HepG2 (cell line): ENCODE data around the gene CHMP1A. TPM values are rescaled to one million over a fixed set of nuclear protein-coding genes. Genes with fewer than 3 reads are reported as not detected.

Experiments
- ATAC-seq: fragments of 200-7000 bp; cut with Tn5 transposase; 3 replicates; pipeline ENCODE4 v1.9.1; 2020; ENCODE audit warnings: mild to moderate bottlenecking, moderate library complexity
- BruUV-seq: library from RNA; stranded (reverse); fragments of 400-500 nt; replicated peaks from 2 replicates; lab custom pipeline; 2021; lab: Mats Ljungman, UMichigan
- CTCF ChIA-PET: fragments of 300-600 bp; formaldehyde crosslinking; extraction: SDS; loops from one replicate; lab custom pipeline; 2021; ENCODE audit warnings: low total read pairs, inconsistent platforms, low intra/inter-chr PET ratio; lab: Yijun Ruan, JAX
- POLR2A ChIA-PET: fragments of 350-600 bp; sonication (Branson Sonifier 250); formaldehyde crosslinking; loops from one replicate; lab custom pipeline; 2020; ENCODE audit warnings: antibody characterized with exemption, inconsistent platforms; lab: Yijun Ruan, JAX
- DNase-seq: peaks from one replicate; pipeline ENCODE4 v3.0.0-alpha.2; 2015; ENCODE audit warnings: low spot score
- FAIRE-seq: peaks from 3 replicates; lab custom pipeline; 2011; peaks lifted over from hg19 to GRCh38; lab: Jason Lieb, UNC
- H2AFZ ChIP-seq: one replicate; pipeline ENCODE4 v1.6.1; 2011; ENCODE audit warnings: low read length, inconsistent platforms
- H3K27ac ChIP-seq: fragments of 300-600 bp; 3 replicates; pipeline ENCODE4 v1.8.0; 2011; ENCODE audit warnings: mixed run types, mild to moderate bottlenecking, mixed read lengths, low read length, inconsistent platforms; ENCODE audit not compliant: insufficient read depth; ENCODE audit errors: extremely low read length
- H3K27me3 ChIP-seq, 2 experiments: fragments of 200-600 bp in 1 of 2; 2 replicates in 1 of 2; 3 replicates in 1 of 2; pipeline versions ENCODE4 v1.6.0 to v1.8.0; 2011; ENCODE audit warnings: low read length in 2 of 2, mild to moderate bottlenecking in 2 of 2, moderate library complexity in 2 of 2, inconsistent platforms in 1 of 2; ENCODE audit not compliant: insufficient read depth in 2 of 2, control insufficient read depth in 1 of 2
- H3K36me3 ChIP-seq, 2 experiments: fragments of 200-600 bp in 1 of 2; replicated peaks in 1 of 2; 2 replicates in 1 of 2; 3 replicates in 1 of 2; pipeline versions ENCODE4 v1.5.1 to v1.8.0; 2011; ENCODE audit warnings: low read length in 2 of 2, inconsistent platforms in 1 of 2; ENCODE audit not compliant: insufficient read depth in 2 of 2, control insufficient read depth in 1 of 2
- H3K4me1 ChIP-seq: 2 replicates; pipeline ENCODE4 v1.5.1; 2012; ENCODE audit warnings: low read length, inconsistent platforms; ENCODE audit not compliant: insufficient read depth
- H3K4me2 ChIP-seq: 2 replicates; pipeline ENCODE4 v1.6.0; 2011; ENCODE audit warnings: low read depth, low read length, inconsistent platforms
- H3K4me3 ChIP-seq, 3 experiments: fragments of 200-600 bp in 1 of 3; sonication (generic), shearing (Covaris generic) in 1 of 3; replicated peaks in 1 of 3; 2 replicates each; pipeline ENCODE4 v1.5.1; 2011 to 2016; ENCODE audit warnings: low read length in 3 of 3, inconsistent platforms in 2 of 3, low read depth in 2 of 3, mild to moderate bottlenecking in 2 of 3, control low read depth in 1 of 3, mixed read lengths in 1 of 3; ENCODE audit not compliant: insufficient read depth in 1 of 3
- H3K79me2 ChIP-seq: one replicate; pipeline ENCODE4 v1.6.1; 2011; ENCODE audit warnings: low read length, inconsistent platforms; ENCODE audit not compliant: insufficient read depth
- H3K9ac ChIP-seq: 2 replicates; pipeline ENCODE4 v1.6.0; 2011; ENCODE audit warnings: mild to moderate bottlenecking, low read depth, low read length, inconsistent platforms; ENCODE audit not compliant: insufficient read depth
- H3K9me3 ChIP-seq: 2 replicates; pipeline ENCODE4 v1.5.1; 2012; ENCODE audit warnings: mild to moderate bottlenecking, low read length
- H4K20me1 ChIP-seq: 2 replicates; pipeline ENCODE4 v1.6.0; 2011; ENCODE audit warnings: inconsistent platforms, mild to moderate bottlenecking, low read length, moderate library complexity; ENCODE audit not compliant: insufficient read depth
- CCAR2 ChIP-seq: fragments of 200-400 bp; formaldehyde crosslinking; optimal IDR thresholded peaks from 2 replicates; pipeline ENCODE3; 2018; ENCODE audit warnings: low read depth, mild to moderate bottlenecking, low read length, moderate library complexity
- EHMT2 ChIP-seq: fragments of 200-600 bp; sonication (generic); IDR thresholded peaks from 2 replicates; pipeline ENCODE4 v1.7.0; 2017; ENCODE audit warnings: antibody characterized with exemption, low read depth, low read length, borderline replicate concordance
- GTF2F1 ChIP-seq: fragments of 150-350 bp; IDR thresholded peaks from 2 replicates; pipeline ENCODE4 v1.6.1; 2014; ENCODE audit warnings: low read length
- NFYB ChIP-seq: sonication (generic); formaldehyde crosslinking; IDR thresholded peaks from 2 replicates; pipeline ENCODE4 v1.4.0; 2020; ENCODE audit warnings: missing genetic modification reagents
- PITX1 ChIP-seq: sonication (generic); formaldehyde crosslinking; IDR thresholded peaks from 2 replicates; pipeline ENCODE4 v1.5.1; 2020; ENCODE audit warnings: mild to moderate bottlenecking, missing genetic modification reagents
- PLRG1 ChIP-seq: fragments of 450-650 bp; conservative IDR thresholded peaks from 2 replicates; pipeline ENCODE4 v1.6.1; 2016
- POLR2AphosphoS5 ChIP-seq: IDR thresholded peaks from 2 replicates; pipeline ENCODE4 v1.6.1; 2012; ENCODE audit warnings: low read depth, low read length
- ZIK1 ChIP-seq: sonication (generic); formaldehyde crosslinking; IDR thresholded peaks from 2 replicates; pipeline ENCODE4 v1.5.0; 2020; ENCODE audit warnings: mild to moderate bottlenecking, low read depth, missing genetic modification reagents, borderline replicate concordance
- ZNF432 ChIP-seq: sonication (generic); formaldehyde crosslinking; IDR thresholded peaks from 2 replicates; pipeline ENCODE4 v1.5.0; 2020; ENCODE audit warnings: missing genetic modification reagents, mild to moderate bottlenecking, borderline replicate concordance
- ZNF468 ChIP-seq: sonication (generic); formaldehyde crosslinking; IDR thresholded peaks from 2 replicates; pipeline ENCODE4 v1.8.0; 2022; ENCODE audit warnings: mild to moderate bottlenecking, moderate library complexity, missing genetic modification reagents
- ZNF589 ChIP-seq: sonication (generic); formaldehyde crosslinking; conservative IDR thresholded peaks from 2 replicates; pipeline ENCODE4 v1.8.0; 2022; ENCODE audit warnings: mild to moderate bottlenecking, moderate library complexity, missing genetic modification reagents
- ZNF7 ChIP-seq: IDR thresholded peaks from 2 replicates; pipeline ENCODE4 v1.6.1; 2016; ENCODE audit warnings: missing biosample characterization, missing genetic modification reagents
- ZNF768 ChIP-seq: sonication (generic); formaldehyde crosslinking; IDR thresholded peaks from 2 replicates; pipeline ENCODE4 v1.4.0; 2020; ENCODE audit warnings: missing genetic modification reagents
- ZSCAN22 ChIP-seq: sonication (generic); formaldehyde crosslinking; IDR thresholded peaks from 2 replicates; pipeline ENCODE4 v1.4.0; 2020; ENCODE audit warnings: mild to moderate bottlenecking, missing genetic modification reagents
- WGBS: methylation state at CpG from one replicate; pipeline ENCODE4 v1.1.6; 2017; ENCODE audit warnings: low lambda C conversion rate; 5-methylcytosine and 5-hydroxymethylcytosine counted together
- in situ Hi-C: cut with HindIII; loops from 2 replicates; pipeline ENCODE4 v1.10.0; 2017; ENCODE audit warnings: low pct_unique_long_range_greater_than_20kb; ENCODE audit not compliant: extremely low pct_ligation_motif_present
- intact Hi-C: fragments of 100-400 bp; cut with micrococcal nuclease; formaldehyde crosslinking; loops from one replicate; pipeline ENCODE4 v1.10.0; 2022; ENCODE audit not compliant: unreplicated experiment
- polyA plus RNA-seq, 8 experiments: library from polyadenylated mRNA; depleted of rRNA in 3 of 8; stranded (reverse) in 7 of 8; unstranded in 1 of 8; fragments of >200 nt; fragmentation: Illumina TruSeq in 4 of 8; extraction: Trizol in 4 of 8; gene quantifications; 2 replicates each; pipeline versions ENCODE4 v1.2.1 to v1.2.3, GENCODE V29; 2011 to 2016; ENCODE audit warnings: low read depth in 4 of 8, missing spikeins in 1 of 8, mixed read lengths in 1 of 8; ENCODE audit not compliant: insufficient read depth in 1 of 8
- total RNA-seq, 5 experiments: library from RNA; depleted of rRNA; stranded (reverse); fragments of >200 nt; fragmentation: Illumina TruSeq; extraction: Trizol; gene quantifications; 2 replicates each; pipeline ENCODE4 v1.2.3, GENCODE V29; 2016; ENCODE audit warnings: low read depth in 1 of 5

Gene CHMP1A
- total and polyA plus RNA-seq, 2 of the 13 experiments (the other 11 are each of a cell fraction or from before 2014, with no cell fraction given): 69.4 to 73.3 TPM

DNA sequence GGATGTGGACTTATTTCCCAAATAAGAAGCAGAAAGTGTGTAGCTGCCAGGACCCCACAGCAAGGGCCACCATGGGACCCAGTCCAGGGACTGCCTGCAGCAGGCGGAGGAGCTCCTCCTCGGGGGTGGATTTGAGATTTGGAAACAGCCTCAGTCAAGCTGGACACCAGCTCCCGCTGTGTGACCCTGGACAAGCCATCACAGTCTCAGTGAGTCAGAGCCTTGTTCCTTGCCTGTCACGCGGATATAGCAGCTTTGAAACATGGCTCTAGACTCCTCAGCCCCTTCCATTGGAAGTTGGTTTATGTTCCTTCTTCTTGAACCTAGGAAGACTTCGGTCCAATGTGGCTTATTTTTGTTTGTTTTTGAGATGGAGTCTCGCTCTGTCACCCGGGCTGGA lies 56.6 kb downstream of the CHMP1A start:
- Histone ChIP-seq H2AFZ (no peak overlapping the region), H3K27ac (no peak overlapping the region), H3K4me1 (peaks cover 21% of the 10 kb centered on the region; the same call in 1 of the 2 replicates), H3K9me3 (no peaks in the 10 kb centered on the region), H4K20me1 (no peaks in the 10 kb centered on the region), H3K79me2 (no peaks in the 10 kb centered on the region), H3K4me3 (no peak overlapping the region), H3K9ac (no peak overlapping the region), H3K27me3 (peaks cover 14 to 31% of the 10 kb centered on the region in 2 experiments; a peak in 4 of 5 replicates), H3K36me3 (no peaks in the 10 kb centered on the region), H3K4me2 (no peak overlapping the region)
- in situ Hi-C loops (loop anchor here (5.0 kb wide), 1 partner anchor 41 kb away; no protein-coding TSS in a partner anchor), intact Hi-C loops (no loop called here)
- WGBS: 35% methylated on average over 8 of the region's 8 CpGs
- no peak for TF ChIP-seq ZNF468 (CRISPR knock-in tag)
- no peak for TF ChIP-seq ZNF589 (CRISPR knock-in tag)
- no peak for TF ChIP-seq POLR2AphosphoS5
- no peak for TF ChIP-seq NFYB
- TF ChIP-seq ZNF432: no peak
- TF ChIP-seq ZNF7 (CRISPR knock-in tag): 0 out of 2 replicates have a peak, but pooled peaks have one; percentile 45
- peak; percentile 64 for TF ChIP-seq ZNF768
- no peak for TF ChIP-seq PITX1 (CRISPR knock-in tag)
- no peak for TF ChIP-seq EHMT2
- no peak for TF ChIP-seq GTF2F1
- TF ChIP-seq ZSCAN22 (CRISPR knock-in tag): no peak
- TF ChIP-seq ZIK1 (CRISPR knock-in tag): no peak
- no peak for TF ChIP-seq PLRG1
- no peak for TF ChIP-seq CCAR2
- POLR2A ChIA-PET: no interaction called here
- ATAC-seq (no peak), FAIRE-seq (no peak), DNase-seq (no peak)
- CTCF ChIA-PET: no interaction called here
- no TSS peak for BruUV-seq
